ENCODE data around the gene FAM107A.

The FAM107A gene

GRCh38 chr3:58581328-58582091, 4.3 kb upstream of the FAM107A start:
- no peak for TF ChIP-seq CTCF (IDR thresholded peaks at IDR 0.05)
- peak overlapping the region; percentile 73 for H3K4me3 Mint-ChIP-seq
- H3K27me3 Mint-ChIP-seq (ENCODE audit: low read depth, poor library complexity): peaks cover 51% of the 10 kb centered on the region
- H3K27ac Mint-ChIP-seq: peak overlapping the region; percentile 98
- peak; percentile 19 for DNase-seq
- H3K36me3 Mint-ChIP-seq (ENCODE audit: low read depth): no peaks in the 10 kb centered on the region
- H3K9me3 Mint-ChIP-seq: no peaks in the 10 kb centered on the region
- peaks cover 75% of the 10 kb centered on the region for H3K4me1 Mint-ChIP-seq

- H3K36me3 Mint-ChIP-seq (ENCODE audit: low read depth): no peaks in the 10 kb centered on the region
- H3K9me3 Mint-ChIP-seq: no peaks in the 10 kb centered on the region
- peaks cover 46% of the 10 kb centered on the region for H3K27me3 Mint-ChIP-seq (ENCODE audit: low read depth, poor library complexity)
- no peak for DNase-seq
- peak overlapping the region; percentile 98 for H3K27ac Mint-ChIP-seq
- TF ChIP-seq CTCF (IDR thresholded peaks at IDR 0.05): no peak
- peak overlapping the region; percentile 28 for H3K4me3 Mint-ChIP-seq
- H3K4me1 Mint-ChIP-seq: peaks cover 69% of the 10 kb centered on the region
These were observed 3.7 kb upstream of the FAM107A start for GRCh38 chr3:58580826-58581327.

GRCh38 chr3:58578873-58579272, 1.7 kb upstream of the FAM107A start:
- Mint-ChIP-seq H3K36me3 (ENCODE audit: low read depth) (no peaks in the 10 kb centered on the region), H3K4me3 (no peak overlapping the region), H3K27me3 (ENCODE audit: low read depth, poor library complexity) (peaks cover 28% of the 10 kb centered on the region), H3K27ac (no peak overlapping the region), H3K4me1 (peaks cover 60% of the 10 kb centered on the region), H3K9me3 (no peaks in the 10 kb centered on the region)
- DNase-seq: no peak
- TF ChIP-seq CTCF (IDR thresholded peaks at IDR 0.05): no peak

GRCh38 chr3:58576716-58577115, 475 bp downstream of the FAM107A start:
- peaks cover 4% of the 10 kb centered on the region for H3K9me3 Mint-ChIP-seq
- DNase-seq: no peak
- H3K4me1 Mint-ChIP-seq: peaks cover 67% of the 10 kb centered on the region
- TF ChIP-seq CTCF (IDR thresholded peaks at IDR 0.05): no peak
- H3K27me3 Mint-ChIP-seq (ENCODE audit: low read depth, poor library complexity): peaks cover 18% of the 10 kb centered on the region
- H3K4me3 Mint-ChIP-seq: no peak overlapping the region
- no peak overlapping the region for H3K27ac Mint-ChIP-seq
- no peaks in the 10 kb centered on the region for H3K36me3 Mint-ChIP-seq (ENCODE audit: low read depth)

GRCh38 chr3:58575971-58576652, 1.1 kb downstream of the FAM107A start:
- no peak for DNase-seq
- Mint-ChIP-seq H3K27me3 (ENCODE audit: low read depth, poor library complexity) (peaks cover 18% of the 10 kb centered on the region), H3K36me3 (ENCODE audit: low read depth) (no peaks in the 10 kb centered on the region), H3K9me3 (peaks cover 7% of the 10 kb centered on the region), H3K4me1 (peaks cover 60% of the 10 kb centered on the region), H3K4me3 (no peak overlapping the region), H3K27ac (no peak overlapping the region)
- no peak for TF ChIP-seq CTCF (IDR thresholded peaks at IDR 0.05)
